Measurements from ENCODE around the gene KIF5B.

- TF ChIP-seq EZH2phosphoT487 (IDR thresholded peaks at IDR 0.05; ENCODE audit: borderline replicate concordance) (no peak), POLR2AphosphoS5 (IDR thresholded peaks at IDR 0.05; ENCODE audit: low read depth, low read length) (no peak), CTCF (IDR thresholded peaks at IDR 0.05 in 2 of 3, conservative IDR thresholded peaks at IDR 0.05 in 1 of 3; ENCODE audit: borderline replicate concordance in 1 of 3, insufficient read depth in 1 of 3, low read depth in 2 of 3, low read length in 2 of 3) (no peak), EZH2 (IDR thresholded peaks at IDR 0.05) (no peak), EGR1 (IDR thresholded peaks at IDR 0.05; ENCODE audit: low read depth) (no peak), ELF1 (IDR thresholded peaks at IDR 0.05; ENCODE audit: borderline replicate concordance, low read depth) (no peak), YY1 (IDR thresholded peaks at IDR 0.05; ENCODE audit: extremely low read depth, insufficient replicate concordance, low read depth, low read length) (no peak), POLR2A (IDR thresholded peaks at IDR 0.05; ENCODE audit: borderline replicate concordance, extremely low read depth, insufficient read depth, insufficient read length) (no peak), SIN3A (IDR thresholded peaks at IDR 0.05; ENCODE audit: low read depth) (no peak), MAX (IDR thresholded peaks at IDR 0.05) (no peak), RAD21 (IDR thresholded peaks at IDR 0.05; ENCODE audit: low read depth) (no peak), ZFX (IDR thresholded peaks at IDR 0.05) (no peak), SRF (IDR thresholded peaks at IDR 0.05; ENCODE audit: low read depth) (no peak), REST (IDR thresholded peaks at IDR 0.05; ENCODE audit: low read depth) (no peak)
Measured at GRCh38 chr10:32061440-32061839, 5.2 kb upstream of the KIF5B start.

All from HCT116 (cell line).